GM19372 (cell line): Measurements from ENCODE around the gene RAB40C.

ENCODE experiments used
- ATAC-seq: cut with Tn5 transposase; IDR thresholded peaks from one replicate; pipeline ENCODE4 v1.9.1; 2021; ENCODE audit warnings: mild to moderate bottlenecking, low read depth, moderate library complexity; ENCODE audit not compliant: unreplicated experiment

The RAB40C gene

DNA sequence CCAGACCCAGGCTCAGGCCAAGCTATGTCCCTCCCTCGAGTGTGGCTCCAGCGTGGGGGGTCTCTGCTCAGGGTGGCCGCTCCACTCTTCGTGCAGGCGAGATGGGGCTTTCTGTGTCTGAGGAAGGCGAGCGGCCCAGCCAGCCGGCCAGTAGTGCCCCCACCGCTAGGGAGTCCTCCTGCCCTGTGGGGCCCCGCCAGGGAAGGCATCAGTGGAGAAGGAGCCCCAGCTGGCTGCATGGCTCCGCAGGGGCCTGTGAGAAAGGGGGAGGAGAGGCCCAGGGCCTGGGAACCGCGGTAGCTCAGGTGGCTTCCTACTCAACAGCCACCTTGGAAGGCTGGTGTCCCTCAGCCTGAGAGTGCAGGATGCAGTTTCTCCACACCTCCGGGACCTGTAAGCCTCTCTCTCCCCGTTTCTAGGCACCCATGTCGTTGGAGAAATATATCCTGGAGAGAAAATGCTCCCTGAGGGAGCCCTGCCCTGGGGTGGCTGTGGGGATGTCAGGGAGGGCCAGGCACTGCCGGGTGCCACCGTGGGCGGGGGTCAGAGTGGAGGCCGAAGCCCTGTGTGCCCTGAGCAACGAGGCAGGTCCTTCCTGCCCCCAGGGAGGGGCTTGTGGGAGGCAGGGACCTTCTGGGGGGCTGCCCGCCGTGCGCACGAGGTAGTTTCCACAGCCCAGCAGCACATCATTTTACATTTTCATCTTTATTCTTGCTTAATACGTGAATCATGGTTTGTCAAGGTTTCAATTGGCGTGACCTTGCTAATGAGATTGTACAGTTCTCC lies 16.8 kb upstream of the RAB40C start:
- ATAC-seq, result no peak

DNA sequence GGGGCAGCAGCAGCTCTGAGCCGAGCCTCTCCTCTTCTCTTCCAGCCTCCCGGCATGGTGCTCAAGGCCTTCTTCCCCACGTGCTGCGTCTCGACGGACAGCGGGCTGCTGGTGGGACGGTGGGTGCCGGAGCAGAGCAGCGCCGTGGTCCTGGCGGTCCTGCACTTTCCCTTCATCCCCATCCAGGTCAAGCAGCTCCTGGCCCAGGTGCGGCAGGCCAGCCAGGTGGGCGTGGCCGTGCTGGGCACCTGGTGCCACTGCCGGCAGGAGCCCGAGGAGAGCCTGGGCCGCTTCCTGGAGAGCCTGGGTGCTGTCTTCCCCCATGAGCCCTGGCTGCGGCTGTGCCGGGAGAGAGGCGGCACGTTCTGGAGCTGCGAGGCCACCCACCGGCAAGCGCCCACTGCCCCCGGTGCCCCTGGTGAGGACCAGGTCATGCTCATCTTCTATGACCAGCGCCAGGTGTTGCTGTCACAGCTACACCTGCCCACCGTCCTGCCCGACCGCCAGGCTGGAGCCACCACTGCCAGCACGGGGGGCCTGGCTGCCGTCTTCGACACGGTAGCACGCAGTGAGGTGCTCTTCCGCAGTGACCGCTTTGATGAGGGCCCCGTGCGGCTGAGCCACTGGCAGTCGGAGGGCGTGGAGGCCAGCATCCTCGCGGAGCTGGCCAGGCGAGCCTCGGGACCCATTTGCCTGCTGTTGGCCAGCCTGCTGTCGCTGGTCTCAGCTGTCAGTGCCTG lies 15.7 kb upstream of the RAB40C start:
- ATAC-seq, result no peak

DNA sequence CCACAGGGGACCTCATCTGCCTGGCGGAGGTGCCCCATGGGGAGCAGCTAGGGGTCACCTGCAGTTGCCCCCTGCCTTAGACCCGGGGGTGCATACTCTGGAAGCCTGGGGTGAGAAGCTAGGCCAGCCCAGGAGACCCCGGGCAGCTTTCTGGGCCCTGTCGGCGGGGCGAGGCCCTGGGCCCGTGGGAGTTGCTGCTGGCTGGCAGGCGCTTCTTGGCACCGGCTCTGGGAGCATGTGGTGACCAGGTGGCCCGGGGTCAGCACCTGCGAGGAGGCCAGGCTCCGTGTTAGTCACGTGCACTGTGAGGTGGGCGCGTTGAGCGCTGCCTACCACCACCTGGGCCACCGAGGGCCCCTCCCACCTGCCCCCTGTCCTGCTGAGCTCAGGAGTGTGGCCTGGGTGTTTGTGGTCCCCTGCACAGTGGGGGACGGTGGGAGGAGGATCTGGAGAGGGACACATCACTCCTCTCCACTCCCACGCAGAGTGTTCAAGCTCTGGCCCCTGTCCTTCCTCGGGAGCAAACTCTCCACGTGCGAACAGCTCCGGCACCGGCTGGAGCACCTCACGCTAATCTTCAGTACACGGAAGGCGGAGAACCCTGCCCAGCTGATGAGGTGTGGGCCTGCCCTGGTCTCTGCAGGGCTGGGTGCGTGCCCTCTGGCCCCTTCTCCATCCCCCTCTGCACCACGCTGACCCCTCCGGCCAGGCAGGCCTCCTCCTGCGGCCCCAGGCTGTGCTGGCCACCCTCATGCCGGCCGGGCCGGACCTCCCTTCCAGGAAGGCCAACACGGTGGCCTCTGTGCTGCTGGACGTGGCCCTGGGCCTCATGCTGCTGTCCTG lies 14.3 kb upstream of the RAB40C start:
- no peak for ATAC-seq

DNA sequence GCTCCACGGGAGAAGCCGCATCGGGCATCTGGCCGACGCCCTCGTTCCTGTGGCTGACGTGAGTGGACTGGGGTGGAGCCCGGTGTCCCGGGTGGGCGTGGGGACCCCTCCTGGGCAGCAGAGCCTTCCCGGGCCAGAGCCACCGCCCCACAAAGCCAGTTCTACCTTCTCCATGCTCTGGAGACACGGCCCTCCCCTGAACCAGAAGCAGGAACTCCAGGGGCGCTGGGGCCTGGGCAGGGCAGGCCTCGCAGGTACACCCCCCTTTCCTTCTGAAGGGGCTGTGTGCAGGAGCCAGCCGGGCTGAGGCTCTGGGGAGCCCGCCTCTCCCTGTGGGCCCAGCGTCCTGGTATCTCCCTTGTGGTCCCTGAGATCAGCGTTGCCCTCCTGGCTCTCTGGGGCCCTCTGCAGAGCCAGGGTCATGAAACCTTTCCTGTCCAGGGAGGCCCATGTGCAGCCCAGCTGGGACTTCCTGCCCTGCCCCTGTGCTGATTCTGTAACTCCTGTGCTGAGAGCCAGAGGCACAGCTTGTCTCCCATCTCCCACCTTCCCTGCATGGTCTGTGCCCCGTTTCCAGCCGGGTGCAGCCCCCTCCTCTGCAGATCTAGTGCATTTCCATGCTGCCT lies 13.6 kb upstream of the RAB40C start:
- ATAC-seq, result no peak

DNA sequence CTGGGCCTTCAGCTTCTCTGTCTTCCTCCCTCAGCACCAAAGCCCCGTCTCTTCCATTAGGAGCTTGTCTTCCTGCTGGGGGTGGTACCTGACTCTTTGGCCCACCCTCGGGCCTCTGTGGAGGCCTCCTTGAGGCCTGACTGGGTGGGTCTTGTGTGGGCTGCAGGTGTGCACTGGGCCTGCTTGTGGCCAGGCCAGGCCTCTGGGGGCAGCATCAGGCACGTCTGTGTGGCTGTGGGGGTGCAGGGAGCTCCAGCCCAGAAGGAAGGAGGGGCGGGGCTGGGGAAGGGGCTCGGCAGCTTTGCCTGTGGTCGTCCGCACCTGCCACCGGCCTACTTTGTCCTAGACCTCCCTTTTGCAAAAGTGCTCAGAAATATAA lies 13.1 kb upstream of the RAB40C start:
- no peak for ATAC-seq

DNA sequence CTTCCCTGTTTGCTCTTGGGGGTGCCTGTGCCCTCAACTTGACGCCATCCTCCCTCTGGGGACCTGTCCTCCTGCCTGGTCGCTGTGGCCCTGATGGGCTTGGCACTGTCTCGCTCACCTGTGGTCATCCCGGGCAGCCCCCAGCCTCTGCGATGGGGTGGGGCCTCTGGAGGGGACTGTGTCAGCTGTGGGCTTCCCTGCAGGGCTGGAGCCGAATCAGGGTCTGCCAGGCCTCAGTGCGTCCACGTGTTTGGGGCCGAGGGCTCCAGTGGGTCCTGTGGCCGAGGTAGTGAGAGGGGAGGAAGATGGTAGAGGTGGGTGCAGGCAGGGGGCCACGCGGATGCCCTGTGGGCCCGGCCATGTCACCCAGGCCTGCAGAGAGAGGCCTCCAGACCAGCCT lies 12.1 kb upstream of the RAB40C start:
- no peak for ATAC-seq

DNA sequence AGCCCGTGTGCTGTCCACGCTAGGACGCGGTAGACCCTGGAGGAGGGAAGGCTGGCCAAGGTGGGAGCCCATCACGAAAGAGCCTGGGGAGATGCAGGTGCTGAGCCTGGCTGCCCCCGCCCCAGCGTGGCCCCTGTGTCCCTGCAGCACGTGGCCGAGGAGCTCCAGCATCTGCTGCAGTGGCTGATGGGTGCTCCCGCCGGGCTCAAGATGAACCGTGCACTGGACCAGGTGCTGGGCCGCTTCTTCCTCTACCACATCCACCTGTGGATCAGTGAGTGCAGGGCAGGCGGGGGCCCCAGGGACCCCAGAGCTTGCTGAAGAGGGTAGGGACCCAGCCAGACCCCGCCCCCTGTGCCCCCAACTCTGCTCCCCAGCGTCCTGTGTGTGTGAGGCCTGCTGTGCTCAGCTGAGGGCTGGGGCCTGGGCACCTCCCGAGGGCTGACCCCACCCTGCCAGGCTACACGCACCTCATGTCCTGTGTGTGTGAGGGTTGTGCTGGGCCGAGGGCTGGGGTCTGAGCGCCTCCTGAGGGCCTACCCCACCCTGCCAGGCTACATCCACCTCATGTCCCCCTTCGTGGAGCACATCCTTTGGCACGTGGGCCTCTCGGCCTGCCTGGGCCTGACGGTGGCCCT lies 11.5 kb upstream of the RAB40C start:
- ATAC-seq, result no peak

DNA sequence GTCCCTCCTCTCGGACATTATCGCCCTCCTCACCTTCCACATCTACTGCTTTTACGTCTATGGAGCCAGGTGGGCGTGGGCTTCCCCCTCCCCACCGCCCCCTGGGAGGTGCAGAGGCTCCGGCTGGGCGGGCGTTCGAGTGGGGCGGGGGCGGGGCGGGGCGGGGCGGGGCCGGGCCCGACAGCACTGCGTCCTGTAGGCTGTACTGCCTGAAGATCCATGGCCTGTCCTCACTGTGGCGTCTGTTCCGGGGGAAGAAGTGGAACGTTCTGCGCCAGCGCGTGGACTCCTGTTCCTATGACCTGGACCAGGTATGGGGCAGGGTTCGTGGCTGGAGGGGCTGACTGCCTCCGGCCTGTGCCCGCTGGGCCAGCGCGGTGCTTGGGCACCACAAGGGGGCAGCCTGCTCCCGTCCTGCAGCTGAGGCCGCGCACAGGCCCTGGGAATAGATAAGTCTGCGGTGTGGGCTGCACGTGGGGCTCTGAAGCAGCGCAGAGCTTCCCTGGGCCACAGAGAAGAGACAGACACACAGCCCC lies 10.9 kb upstream of the RAB40C start:
- no peak for ATAC-seq

DNA sequence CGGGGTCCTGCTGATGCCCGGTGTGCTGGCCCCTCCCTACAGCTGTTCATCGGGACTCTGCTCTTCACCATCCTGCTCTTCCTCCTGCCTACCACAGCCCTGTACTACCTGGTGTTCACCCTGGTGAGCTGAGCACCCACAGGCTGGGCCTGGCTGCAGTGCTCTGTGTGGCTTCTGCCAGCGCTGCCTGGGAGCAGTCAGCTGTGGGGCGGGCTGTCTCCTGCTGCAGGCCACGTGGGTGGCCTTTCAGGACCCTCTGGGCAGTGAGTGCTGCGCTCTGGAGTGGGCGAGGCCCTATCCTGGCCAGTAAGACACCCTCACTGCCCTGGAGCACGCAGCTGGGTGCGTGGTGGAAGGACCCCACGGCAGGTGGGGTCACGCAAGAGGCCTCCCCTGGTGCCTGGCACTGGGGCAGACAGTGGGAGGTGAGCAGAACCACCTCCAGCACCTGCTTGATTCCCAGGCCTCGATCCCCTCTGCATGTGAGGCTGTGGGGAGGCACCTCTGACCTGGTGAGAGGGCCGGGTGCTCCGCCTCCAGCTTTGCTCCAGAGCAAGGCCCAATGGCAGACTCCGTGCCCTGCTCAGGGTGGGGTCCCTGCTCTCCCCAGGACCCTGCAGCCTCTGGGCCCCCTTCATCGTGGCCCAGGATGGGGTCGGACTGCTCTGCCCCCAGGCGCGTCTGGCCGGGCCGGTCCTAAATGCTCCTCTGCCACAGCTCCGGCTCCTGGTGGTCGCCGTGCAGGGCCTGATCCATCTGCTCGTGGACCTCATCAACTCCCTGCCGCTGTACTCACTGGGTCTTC lies 9.5 kb upstream of the RAB40C start:
- no peak for ATAC-seq

DNA sequence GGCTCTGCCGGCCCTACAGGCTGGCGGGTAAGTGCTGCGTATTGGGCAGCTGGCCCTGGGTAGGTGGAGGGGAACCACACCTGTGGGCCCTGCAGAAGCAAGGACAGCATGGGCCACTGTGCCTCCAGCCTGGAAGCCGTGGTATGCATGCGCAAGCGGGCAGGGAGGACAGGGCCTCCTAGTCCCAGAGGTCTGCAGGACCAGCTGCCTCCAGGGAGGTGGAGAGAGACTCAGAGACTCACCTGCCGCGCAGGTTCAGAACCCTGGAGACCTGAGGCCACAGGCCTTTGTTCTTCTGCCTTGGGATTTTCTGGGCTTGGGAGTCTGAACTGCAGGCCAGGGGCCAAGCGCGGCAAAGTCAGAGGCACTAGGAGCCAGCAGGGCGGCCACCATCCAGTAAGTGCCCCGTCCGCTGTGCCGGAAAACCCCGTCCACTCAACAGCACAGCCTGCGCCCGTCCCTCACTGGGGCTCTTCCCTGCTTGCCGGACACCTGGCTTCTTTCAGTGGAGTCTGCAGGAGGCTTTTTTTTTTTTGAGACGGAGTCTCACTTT lies 8.8 kb upstream of the RAB40C start:
- no peak for ATAC-seq

DNA sequence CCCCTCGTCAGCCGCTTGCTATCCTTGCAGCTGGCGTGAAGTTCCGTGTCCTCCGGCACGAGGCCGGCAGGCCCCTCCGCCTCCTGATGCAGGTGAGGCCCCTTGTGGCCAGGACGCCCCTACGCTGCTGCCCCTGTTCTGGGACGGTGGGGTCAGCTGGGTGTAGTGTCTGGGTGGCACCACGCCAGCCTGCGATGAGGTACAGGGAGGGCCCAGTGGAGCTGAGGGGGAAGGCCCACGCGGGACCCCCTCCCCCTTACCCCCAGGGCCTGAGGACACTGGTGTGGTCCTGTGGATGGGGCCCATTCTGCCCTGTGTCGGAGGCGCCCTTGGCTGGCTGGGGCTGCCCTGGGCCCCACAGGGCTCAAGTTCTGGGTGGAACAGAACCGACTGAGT lies 7.7 kb upstream of the RAB40C start:
- no peak for ATAC-seq

DNA sequence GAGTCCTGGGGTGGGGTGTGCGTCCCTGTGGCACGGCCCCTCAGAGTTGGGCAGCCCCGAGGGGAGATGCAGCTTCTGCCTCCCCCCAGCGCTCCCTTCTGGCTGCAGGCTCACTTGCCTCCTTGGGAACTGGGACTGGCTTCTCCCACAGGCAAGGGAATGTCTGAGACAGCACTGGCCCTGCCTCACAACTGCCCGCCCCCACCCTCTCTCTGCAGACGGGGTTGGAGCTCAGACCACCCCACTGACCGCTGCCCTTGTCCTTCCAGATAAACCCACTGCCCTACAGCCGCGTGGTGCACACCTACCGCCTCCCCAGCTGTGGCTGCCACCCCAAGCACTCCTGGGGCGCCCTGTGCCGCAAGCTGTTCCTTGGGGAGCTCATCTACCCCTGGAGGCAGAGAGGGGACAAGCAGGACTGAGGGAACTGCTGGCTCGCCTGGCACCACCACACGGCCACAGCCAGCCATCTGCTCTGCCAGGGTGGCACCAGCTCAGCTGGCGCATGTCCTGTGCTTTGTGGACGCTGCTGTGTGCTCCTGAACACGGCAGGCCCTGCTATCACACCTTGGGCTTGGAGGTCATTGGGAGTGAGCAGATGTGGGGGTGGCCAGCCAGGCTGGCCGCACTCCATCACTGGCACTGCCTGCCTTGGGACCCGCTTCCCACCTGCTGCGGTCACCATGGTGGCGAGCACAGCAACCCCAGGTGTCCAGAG lies 7.1 kb upstream of the RAB40C start:
- ATAC-seq, result no peak

DNA sequence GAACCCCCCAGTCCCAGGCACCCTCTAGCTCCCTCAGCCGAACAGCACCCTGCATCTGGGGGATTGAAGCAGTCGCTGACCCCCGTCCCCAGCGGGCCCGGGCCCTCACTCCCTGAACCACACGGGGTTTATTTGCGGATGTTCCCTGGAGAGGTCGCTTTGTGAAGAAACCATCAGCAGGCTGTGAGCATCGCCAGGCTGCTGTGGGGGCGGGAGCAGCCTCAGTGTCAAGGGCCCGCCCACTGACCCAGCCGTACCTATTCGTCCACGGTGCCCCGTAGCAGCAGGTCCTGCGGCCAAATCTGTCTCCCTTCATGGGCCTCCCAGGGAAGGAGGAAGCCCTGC lies 6.4 kb upstream of the RAB40C start:
- ATAC-seq, result no peak

DNA sequence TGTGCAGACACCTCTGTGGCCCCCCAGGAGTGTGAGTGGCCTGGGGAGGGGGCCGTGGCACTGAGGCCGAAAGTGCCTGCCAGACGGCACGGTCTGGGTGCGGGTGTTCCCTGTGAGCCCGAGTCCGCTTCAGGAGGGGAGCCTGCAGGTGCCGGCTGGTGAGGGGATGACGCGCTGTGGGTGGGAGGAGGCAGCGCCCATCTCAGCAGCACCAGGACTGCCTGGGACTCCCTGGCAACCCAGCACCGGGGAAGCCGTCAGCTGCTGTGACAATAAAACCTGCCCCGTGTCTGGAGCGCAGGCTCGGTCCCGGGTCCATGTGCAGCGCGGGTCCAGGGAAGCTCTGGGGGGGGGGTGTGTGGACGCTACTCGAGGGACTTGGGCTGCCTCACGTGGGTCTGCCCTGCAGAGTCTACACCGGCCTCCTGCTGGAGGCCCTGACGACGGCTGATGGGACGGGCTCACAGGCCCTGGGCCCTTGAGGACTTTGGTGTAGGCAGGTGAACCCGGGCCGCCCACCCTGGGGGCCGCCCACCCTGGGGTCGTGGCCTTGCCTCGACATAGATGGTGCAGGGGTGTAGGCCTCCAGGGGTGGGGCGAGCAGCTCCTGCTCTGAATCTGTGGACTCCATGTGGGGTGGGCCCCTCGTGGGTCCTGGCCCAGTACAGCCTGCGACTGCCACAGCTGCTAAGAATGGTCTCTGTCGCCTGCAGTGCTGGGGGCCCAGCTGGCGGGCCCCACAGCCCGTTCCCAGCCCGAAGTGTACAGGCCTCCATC lies 5.9 kb upstream of the RAB40C start:
- ATAC-seq, result no peak

DNA sequence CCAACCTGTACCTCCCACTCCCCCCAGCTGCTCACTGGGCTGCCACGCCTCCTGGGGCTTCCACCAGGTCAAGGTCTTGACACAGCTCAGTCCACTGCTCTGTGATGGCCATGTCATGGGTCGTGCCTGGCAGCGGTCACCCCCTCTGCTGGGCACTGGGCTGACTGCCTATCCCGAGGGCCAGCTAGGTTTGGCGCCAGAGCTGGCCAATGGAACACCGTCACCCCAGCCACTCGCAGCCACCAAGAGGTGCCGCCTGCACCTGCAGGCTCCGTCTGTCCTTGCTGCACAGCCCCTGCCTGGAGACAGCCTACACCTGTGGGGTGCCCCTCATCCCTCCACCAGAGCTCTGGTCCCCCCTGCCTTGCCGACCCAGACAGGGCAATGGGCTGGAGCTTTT lies 4.5 kb upstream of the RAB40C start:
- ATAC-seq, result no peak

DNA sequence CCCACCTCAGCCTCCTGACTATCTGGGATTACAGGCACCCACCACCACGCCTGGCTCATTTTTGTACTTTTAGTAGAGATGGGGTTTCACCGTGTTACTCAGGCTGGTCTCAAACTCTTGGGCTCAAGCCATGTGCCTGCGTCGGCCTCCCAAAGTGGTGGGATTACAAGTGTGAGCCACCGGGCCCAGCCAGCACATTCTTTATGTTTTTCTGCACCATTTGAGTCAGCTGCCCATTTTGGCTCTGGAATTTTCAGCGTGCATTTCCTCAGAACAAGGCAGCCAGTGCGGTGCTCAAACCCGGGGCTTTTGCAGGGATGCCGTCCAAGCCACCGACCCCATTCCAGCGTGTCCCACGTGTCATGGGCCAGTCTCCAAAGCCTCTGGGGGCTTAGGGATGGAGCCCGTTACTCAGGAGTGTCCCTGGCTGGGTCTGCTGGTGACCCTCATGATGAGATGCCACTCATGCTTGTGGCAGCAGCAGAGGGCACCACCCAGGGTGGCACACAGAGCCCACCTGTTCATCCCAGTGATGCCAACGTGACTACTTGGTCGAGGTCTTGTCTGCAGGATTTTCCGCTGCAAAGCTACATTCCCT lies 3.7 kb upstream of the RAB40C start:
- ATAC-seq, result no peak
